GM19452 (cell line): ENCODE data around the gene ABCB6.

Experiments used
- ATAC-seq: cut with Tn5 transposase; IDR thresholded peaks from one replicate; pipeline ENCODE4 v1.9.1; 2021; ENCODE audit not compliant: unreplicated experiment

Gene ABCB6

DNA sequence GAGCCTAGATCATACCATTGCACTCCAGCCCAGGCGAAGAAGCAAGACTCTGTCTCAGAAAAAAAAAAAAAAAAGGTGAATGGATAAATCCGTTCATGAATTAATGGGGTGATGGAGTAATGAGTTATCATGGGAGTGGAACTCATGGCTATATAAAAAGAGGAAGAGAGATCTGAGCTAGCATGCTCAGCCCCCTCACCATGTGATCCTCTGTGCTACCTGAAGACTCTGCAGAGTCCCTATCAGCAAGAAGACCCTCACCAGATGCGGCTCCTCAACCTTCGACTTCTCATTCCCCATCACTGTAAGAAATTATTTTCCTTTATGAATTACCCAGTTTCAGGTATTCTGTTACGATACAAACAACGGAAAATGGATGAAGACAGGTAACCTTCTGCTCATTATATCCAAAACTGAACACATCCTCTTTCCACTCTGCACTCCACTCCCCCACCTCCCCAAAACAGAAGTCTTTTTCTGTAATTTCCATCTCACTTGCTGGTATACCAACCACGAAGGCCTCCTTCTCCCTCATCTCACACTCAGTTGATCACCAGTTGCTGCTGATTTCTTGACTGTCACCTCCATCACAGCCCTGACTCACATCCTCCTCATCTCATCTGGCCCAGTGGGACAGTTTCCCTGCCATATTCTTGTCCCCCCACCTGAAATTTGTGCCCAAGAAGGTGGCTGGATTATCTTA, 31.9 kb downstream of the ABCB6 start:
- no peak for ATAC-seq

DNA sequence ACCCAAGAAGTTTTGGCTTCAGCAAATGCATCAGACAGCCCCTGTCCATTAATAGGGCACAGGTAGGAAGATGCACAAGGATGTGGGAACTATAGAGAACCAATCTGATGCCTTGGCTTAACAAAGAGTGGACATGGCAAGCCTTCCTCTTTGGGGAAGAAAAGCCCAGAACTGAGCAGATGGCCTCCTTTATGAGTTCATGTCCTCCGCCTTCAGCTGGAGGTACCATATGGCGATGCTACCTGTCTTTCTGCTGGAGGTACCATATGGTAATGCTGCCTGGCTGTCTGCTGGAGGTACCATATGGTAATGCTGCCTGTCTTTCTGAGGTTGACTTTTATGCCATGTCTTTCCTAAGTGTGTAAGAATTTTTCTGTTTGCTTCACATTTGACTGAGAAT, 34.6 kb downstream of the ABCB6 start:
- no peak for ATAC-seq

DNA sequence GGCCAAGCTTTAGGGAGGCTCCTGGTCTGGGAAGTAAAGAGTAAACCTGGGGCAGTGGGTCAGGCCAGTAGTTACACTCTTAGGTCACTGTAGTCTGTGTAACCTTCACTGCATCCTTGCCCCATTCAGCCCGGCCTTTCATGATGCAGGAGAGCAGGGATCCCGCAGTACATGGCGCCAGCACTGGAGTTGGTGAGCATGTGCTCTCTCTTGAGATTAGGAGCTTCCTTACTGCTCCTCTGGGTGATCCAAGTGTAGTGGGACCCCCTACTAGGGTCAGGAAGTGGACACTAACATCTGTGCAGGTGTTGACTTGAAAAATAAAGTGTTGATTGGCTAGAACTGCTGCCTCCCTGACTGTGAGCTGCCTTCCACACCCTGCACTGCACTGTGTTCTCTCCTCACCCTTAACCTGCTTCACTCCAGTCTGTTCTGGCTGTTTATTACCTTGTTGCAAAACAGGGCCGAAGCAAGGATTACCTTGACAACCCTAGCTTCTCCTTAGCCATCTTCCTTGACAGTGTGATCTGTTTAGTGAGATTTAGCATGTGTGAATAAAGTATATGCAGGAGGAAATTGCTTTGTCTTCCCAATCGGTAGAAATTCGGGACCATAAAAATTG, 35.5 kb downstream of the ABCB6 start:
- no peak for ATAC-seq

DNA sequence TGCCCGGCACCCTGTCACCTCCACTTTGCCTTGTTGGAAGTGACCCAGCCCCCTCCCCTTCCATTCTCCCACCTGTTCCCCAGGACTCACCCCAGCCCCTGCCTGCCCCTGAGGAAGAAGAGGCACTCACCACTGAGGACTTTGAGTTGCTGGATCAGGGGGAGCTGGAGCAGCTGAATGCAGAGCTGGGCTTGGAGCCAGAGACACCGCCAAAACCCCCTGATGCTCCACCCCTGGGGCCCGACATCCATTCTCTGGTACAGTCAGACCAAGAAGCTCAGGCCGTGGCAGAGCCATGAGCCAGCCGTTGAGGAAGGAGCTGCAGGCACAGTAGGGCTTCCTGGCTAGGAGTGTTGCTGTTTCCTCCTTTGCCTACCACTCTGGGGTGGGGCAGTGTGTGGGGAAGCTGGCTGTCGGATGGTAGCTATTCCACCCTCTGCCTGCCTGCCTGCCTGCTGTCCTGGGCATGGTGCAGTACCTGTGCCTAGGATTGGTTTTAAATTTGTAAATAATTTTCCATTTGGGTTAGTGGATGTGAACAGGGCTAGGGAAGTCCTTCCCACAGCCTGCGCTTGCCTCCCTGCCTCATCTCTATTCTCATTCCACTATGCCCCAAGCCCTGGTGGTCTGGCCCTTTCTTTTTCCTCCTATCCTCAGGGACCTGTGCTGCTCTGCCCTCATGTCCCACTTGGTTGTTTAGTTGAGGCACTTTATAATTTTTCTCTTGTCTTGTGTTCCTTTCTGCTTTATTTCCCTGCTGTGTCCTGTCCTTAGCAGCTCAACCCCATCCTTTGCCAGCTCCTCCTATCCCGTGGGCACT, 36.2 kb downstream of the ABCB6 start:
- ATAC-seq = no peak

DNA sequence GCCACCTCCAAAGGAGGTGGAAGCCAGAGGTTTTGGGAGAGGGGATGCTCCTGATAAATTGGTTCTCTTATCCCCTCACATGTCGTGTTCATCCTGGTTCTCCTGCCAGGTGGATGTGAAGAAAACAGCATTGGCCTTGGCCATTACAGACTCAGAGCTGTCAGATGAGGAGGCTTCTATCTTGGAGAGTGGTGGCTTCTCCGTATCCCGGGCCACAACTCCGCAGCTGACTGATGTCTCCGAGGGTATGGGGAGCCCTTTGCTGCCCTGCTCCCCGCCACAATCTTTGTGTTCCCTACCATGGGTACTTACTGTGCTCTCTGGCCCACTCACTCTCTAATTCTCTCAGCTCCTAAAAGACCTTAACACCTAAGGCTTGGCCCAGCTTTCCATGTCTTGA, 37.2 kb downstream of the ABCB6 start:
- ATAC-seq = no peak

DNA sequence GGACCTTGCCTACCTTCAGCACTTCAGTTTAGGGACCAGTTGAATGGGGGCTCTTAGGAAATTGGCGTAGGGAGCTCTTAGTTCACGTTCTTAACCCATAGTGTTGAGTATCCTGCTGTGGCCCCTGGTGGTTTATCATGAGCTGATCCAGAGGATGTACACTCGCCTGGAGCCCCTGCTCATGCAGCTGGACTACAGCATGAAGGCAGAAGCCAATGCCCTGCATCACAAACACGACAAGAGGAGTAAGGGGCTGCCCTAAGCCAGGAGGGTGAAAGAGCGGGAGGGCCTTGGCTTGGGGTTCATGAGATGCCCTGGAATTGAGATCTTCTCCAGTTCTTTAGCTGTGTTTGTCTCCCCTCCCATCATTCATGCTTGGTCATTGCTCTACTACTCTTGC, 37.8 kb downstream of the ABCB6 start:
- no peak for ATAC-seq

DNA sequence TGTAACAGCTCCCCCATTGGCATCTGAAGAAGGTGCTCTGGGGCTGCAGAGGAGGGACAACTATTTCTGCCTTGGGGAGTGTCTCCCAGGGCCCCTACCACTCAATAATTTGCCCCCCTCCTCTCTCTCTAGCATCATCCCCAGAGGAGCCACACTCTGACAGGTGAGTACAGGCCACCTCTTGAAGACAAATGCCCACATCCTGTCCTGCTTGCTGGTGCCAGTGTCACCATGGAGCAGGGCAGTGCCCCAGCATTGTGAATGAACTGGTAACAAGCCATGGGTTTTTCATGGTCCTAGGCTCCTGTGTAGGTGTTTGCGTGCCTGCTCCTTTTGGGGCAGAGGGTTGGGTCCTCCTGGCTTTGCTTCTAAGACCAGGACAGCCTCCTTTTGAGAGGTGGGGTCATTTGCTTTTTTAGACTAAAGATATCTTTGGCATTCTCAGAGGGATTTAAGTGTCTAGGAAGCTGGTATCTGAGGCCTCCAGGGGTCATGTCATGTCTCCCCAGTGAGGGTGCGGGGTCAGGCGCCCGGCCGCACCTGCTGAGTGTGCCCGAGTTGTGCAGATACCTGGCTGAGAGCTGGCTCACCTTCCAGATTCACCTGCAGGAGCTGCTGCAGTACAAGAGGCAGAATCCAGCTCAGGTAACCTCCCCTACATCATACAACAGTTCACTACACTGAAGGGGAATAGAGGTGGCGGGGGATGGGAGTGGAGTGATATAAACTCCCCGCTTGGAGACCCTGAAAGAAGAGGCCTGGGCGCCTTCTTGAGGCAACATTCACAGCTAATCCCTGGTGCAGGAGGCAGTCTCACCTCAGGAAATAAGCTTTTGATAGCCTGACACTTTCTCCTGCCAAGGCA, 38.9 kb downstream of the ABCB6 start:
- ATAC-seq = no peak

DNA sequence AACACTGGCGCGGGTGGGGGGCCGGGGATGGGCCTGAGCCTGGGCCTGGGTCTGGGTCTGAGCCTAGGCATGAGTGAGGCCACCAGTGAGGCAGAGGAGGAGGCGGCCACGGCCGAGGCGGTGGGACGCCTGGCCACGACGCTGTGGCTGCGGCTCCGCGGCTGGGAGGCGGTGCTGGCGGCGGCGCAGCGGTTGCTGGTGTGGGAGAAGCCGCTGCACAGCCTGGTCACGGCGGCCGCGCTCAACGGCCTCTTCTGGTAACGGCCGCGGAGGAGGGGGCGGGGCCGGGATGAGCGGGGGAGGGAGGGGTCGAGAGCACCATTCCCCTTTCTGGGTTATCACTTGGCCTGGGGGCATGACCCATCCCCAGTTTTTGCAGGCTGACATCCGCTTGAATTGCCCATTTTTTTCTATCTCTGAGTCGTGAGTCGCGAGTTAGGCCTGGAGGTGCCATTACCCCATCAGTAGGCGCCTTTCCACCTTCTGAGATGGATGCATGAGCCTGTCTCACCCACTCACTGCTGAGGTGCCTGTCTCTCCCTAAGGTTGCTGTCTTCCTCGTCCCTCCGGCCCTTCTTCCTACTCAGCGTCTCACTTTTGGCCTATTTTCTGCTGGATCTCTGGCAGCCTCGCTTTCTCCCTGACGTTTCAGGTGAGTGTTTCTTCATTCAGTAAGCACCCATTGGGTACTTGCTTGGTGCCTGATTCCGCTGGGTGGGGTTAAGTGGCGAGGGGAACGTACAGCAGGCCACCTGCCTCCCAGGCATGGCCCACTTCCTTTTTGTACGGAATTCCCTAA, 40.2 kb downstream of the ABCB6 start:
- ATAC-seq = peak; percentile 8

DNA sequence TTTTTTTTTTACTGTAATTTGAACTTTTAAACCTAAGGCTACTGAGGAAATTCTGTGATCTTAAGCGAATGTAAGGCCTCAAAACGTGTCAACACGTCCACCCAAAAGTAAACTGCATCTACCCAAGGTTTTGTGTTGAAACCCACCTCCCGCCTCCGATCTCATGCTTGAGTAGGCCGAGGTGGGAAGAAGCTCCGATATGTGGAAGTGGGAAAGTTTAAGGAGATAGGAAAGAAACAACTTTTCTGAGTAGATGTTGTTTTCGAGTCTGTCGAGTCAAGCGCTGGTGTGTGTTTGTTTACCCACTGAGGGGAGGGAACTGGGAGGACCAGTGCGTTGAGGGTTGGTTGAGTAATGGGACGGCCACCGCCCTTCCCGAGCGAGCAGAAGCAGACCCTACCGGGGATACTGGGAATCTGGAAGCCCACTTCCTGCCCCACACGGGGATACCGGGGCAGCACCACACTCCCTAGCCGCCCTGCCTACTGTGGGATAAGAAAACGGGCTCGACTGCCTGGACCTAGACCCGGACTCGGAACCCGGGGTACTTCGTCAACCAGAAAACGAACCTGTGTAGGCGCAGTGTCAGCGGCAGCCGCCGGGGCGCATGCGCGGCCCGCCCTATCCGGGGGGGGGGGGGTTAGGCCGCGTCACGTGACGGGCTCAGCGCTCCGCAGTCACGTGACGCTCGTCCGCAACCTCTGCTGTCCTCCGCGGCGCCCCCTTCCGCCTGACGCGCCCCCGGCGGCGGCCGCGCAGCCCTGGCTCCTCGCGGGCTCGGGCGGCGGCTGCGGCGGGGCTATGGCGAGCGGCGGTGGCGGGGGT, 41.0 kb downstream of the ABCB6 start, which contains the start of gene RETREG2:
Gene RETREG2, plus strand, starts transcription at position 724 of the 825 bp plus-strand sequence. Its CDS starts 78 bp downstream, at position 802.
- ATAC-seq = peak; percentile 45

DNA sequence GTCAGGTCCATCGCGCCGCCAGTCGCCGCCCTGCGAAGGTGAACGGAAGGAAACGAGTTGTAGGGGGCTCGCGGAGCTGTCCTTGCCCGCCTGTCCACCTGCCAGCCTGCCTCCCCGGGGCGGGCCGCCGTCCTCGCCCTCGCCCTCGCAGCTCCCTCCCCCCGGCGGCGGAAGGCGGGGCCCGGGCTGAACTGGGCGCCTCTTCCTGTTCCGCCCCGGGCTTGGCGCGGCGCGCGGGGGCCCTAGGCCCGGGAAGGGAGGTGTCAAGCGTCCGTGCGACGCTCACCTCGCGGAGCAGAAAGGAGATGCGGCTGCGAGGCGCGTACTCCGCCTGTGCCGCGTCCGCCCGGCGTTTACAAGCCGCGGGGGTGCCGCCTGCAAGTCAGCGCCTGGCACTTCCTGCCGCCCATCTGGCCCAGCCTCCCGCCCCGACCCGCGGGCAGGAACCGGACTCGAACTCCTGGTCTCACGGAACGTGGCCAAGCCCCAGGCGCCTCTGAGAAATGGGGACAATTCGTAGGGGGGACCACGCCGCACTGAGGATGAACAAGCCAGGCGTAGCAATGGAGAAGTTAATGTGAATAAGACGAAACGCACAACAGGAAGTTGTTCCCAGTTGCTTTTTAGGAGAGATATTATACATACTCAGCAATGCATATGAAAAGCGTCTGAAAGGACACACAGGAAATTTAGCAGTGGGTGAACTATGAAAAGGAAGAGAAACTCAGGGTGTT, 41.8 kb downstream of the ABCB6 start, which contains the start of gene CNPPD1:
Gene CNPPD1, minus strand, starts transcription at position 108 of the 734 bp plus-strand sequence. Its CDS starts 97 bp downstream, at position 11.
- ATAC-seq = peak; percentile 77

DNA sequence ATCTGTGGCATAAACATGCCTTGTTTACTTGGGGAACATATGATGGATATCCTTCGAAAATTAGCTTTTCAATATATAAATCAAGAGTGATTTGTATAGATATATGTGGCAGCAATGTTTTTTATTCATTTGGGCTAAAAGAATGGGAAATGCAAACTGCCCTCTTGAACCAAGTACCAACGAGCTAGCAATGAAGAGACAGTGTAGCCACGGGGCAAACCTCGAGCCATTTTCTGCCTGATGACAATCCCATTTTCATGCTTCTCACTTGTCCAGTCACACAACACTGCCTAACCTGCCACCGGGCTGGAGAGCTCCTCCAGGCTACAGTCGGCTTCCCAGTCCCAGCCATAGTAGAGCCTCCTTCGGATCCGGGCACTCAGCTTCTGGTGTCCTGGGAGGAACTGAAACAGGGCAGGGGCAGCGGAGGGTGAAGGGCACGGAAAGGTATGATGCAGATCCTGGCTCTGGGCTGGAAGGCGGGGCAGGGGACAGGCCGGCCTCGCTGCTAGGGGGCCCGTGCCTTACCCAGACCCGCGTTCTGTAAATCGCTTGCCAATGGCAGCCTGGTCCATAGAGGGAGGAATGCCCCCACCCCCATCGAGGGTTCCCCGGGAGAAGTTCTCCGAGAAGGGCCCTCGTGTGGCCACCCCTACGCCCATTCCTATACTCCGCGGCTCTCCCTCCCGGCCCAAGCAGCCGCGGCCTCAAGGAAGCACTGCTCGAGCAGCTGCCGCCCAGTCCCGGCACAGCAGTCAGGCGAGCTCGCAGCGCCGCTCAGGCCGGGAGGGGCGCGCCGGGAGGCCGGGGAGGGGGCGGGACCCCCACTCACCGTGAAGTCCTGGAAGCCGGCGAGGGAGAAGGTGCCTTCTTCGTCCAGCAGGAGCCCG, 42.6 kb downstream of the ABCB6 start:
- peak; percentile 26 for ATAC-seq

DNA sequence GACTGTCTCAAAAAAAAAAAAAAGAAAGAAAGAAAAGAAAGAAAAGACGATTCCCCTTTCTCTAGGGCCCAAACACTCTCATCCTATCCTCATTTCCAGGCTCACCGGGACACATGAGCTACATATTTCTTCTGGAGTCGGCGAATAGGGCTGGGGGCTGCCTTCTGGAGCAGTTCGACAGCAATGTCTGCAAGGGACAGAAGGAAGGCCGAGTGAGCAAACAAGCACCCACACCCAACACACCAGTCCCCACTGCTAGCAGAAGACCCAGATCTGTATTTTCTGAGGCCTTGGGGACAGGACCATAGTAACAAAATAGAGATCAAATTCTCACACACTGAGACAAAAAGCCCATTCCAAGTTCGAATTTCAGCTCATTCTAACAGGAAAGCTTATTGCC, 43.3 kb downstream of the ABCB6 start:
- ATAC-seq = no peak

DNA sequence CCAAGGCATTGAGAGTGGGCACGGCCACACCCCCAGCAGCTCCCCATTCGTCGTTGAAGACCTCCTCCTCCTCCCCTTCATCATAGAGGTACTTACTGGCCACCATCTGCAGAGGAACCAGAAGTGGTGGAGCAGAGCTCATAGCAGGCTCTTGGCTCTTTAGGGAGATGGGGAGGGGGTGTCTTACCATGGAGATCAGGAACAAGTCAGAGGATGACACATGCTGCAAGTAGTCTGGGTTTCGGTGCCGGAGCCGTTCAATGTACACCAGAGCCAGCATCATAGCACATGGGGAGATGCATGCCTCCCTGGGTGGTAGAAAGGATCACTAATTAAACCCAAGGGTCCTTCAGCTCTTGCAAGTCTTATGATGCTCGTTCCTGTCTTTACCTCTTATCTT, 44.0 kb downstream of the ABCB6 start:
- ATAC-seq = no peak

DNA sequence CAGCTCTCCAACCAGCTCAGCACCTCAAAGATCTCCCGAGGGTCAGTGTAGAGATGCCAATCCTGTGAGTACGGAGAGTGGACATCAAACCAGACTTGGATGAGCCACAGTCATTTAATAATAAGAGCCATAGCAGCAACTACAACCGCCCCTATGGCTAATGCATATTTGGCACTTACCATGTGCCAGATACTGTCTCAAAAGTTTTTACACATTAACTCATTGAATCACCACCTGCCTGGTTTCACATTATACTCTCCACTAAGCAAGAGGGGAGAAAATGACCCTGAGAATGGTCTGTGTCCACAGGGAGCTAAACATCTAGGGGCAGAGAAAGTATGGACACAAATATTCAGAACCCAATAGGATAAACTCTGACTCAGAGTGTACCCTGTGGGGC, 44.6 kb downstream of the ABCB6 start:
- no peak for ATAC-seq

DNA sequence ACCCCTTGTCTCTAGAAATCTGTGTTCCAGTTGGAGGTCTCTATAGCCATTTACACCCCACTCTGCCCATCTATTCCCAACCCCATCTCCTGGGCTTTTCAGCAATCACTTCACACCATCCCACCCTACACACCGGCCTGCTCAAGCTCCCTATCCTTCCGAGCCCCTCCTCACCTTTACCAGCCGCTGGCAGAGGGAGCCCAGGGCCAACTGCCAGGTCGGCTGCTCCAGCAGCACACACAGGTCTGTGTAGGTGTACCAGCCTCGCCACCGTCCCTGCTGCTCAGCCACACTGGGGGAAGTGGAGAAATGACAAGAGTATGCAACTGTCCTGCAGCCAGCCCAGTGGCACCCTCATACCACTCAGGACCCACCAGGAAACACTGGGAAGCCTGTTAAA, 45.6 kb downstream of the ABCB6 start:
- ATAC-seq = no peak

DNA sequence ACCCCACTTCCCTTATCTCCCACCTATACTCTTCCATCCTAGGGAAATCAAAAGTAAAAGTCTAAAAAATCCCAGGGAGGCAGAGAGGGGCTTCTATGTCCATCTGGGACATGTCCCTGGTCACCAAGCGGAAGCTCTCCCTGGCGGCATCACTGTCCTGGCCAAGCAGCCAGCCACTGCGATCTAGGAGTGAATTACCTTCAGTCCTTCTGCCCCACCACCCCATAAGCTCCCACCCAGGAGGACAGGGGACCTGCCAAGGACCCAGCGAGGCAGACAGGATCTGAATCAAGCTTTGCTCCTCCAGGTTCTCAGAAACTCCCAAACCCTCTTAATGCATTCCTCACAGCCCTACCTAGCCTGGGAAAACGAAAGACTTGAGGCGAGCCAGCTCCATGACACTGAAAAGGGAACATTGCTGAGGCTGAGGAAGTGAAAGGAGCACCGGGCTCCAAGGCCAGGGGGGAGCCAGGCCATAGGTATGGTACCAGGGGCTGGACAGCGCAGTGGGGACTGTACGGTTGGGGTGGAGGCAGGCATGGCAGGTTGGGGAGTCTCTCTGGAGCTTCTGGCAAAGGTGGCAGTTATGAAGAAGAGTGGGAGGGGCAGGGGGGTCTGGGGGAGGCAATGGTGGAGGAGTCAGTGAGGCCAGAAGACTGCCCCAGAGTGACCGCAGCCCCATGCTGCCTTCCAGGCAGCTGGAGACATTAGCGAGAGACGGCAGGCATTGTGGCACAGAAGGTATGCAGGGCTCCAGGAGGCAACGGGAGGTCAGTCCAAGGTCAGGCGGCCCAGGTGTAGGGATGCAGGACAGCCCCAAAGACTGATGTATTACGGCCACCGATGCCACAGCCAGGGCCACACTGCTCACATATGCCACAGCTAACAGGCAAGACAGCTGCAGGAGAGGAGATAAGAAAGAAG, 46.3 kb downstream of the ABCB6 start:
- ATAC-seq = no peak
